Measurements from ENCODE around the gene MTHFSD.

The MTHFSD gene

DNA sequence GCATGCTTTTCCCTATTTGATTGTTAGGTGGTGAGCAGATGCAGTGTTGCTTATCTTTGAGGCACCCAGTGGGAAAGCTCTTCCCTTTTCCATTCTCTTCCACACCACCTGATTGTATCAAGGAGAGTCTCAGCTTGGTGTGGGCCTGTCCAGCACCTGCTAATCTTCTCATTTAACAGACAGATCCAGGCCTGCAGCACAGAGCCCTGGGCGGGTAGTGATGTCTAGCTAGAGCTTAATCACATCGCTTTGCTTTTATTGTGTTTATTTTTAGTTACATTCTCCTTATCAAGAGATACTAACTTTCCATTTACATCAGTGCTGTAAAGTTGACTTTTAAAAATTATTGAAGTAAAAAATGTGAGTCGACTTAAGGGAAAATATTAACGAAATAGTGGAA lies 47.5 kb upstream of the MTHFSD start (continued):
- TF ChIP-seq TCF4 (CRISPR knock-in tag; IDR thresholded peaks at IDR 0.05; ENCODE audit: borderline replicate concordance) = no peak
- no peak for TF ChIP-seq ZNF8 (CRISPR knock-in tag; IDR thresholded peaks at IDR 0.05)
- no peak for TF ChIP-seq OSR1 (CRISPR knock-in tag; IDR thresholded peaks at IDR 0.05)
- no peak for TF ChIP-seq TOX (CRISPR knock-in tag; IDR thresholded peaks at IDR 0.05; ENCODE audit: borderline replicate concordance)
- TF ChIP-seq RARB (CRISPR knock-in tag; IDR thresholded peaks at IDR 0.05) = no peak
- no peak for TF ChIP-seq ESRRG (CRISPR knock-in tag; IDR thresholded peaks at IDR 0.05)

DNA sequence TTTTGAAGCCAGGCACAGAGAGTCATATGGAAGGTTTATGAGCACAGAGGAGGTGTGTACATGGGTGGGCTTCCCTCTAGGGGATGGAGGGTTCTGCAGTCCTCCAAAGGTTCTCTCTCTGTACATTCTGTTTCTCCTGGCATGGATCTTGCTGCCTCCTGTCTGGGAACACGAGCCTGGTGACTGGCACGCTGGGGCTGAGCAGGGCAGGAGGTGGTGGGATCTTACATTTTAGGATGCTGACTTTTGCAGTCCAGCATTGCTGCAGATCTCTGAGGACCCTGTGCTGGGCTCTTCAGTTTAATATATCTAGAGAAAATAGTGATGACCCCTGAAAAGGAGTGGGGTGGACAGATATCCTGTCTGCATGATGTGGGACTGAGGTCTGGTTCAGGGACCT lies 46.3 kb upstream of the MTHFSD start:
- TF ChIP-seq ISL1 (CRISPR knock-in tag; IDR thresholded peaks at IDR 0.05) = no peak
- TF ChIP-seq OSR1 (CRISPR knock-in tag; IDR thresholded peaks at IDR 0.05) = no peak
- TF ChIP-seq ESRRG (CRISPR knock-in tag; IDR thresholded peaks at IDR 0.05) = no peak
- TF ChIP-seq, protein P1, sequence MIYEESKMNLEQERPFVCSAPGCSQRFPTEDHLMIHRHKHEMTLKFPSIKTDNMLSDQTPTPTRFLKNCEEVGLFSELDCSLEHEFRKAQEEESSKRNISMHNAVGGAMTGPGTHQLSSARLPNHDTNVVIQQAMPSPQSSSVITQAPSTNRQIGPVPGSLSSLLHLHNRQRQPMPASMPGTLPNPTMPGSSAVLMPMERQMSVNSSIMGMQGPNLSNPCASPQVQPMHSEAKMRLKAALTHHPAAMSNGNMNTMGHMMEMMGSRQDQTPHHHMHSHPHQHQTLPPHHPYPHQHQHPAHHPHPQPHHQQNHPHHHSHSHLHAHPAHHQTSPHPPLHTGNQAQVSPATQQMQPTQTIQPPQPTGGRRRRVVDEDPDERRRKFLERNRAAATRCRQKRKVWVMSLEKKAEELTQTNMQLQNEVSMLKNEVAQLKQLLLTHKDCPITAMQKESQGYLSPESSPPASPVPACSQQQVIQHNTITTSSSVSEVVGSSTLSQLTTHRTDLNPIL (CRISPR knock-in tag; IDR thresholded peaks at IDR 0.05; ENCODE audit: low read depth) = no peak
- no peak for TF ChIP-seq TOX (CRISPR knock-in tag; IDR thresholded peaks at IDR 0.05; ENCODE audit: borderline replicate concordance)
- TF ChIP-seq ZFP30 (CRISPR knock-in tag; IDR thresholded peaks at IDR 0.05) = no peak
- no peak for TF ChIP-seq ZFP3 (CRISPR knock-in tag; IDR thresholded peaks at IDR 0.05)
- no peak for TF ChIP-seq TCF4 (CRISPR knock-in tag; IDR thresholded peaks at IDR 0.05; ENCODE audit: borderline replicate concordance)
- TF ChIP-seq ZNF8 (CRISPR knock-in tag; IDR thresholded peaks at IDR 0.05) = no peak
- TF ChIP-seq ZNF565 (CRISPR knock-in tag; conservative IDR thresholded peaks at IDR 0.05; ENCODE audit: low read depth) = no peak
- TF ChIP-seq ARNTL (CRISPR knock-in tag; IDR thresholded peaks at IDR 0.05; ENCODE audit: borderline replicate concordance, low read depth) = no peak
- no peak for TF ChIP-seq CSDC2 (CRISPR knock-in tag; IDR thresholded peaks at IDR 0.05)
- TF ChIP-seq ZNF70 (CRISPR knock-in tag; IDR thresholded peaks at IDR 0.05) = no peak
- TF ChIP-seq, protein P2, sequence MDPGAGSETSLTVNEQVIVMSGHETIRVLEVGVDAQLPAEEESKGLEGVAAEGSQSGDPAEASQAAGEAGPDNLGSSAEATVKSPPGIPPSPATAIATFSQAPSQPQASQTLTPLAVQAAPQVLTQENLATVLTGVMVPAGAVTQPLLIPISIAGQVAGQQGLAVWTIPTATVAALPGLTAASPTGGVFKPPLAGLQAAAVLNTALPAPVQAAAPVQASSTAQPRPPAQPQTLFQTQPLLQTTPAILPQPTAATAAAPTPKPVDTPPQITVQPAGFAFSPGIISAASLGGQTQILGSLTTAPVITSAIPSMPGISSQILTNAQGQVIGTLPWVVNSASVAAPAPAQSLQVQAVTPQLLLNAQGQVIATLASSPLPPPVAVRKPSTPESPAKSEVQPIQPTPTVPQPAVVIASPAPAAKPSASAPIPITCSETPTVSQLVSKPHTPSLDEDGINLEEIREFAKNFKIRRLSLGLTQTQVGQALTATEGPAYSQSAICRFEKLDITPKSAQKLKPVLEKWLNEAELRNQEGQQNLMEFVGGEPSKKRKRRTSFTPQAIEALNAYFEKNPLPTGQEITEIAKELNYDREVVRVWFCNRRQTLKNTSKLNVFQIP (CRISPR knock-in tag; IDR thresholded peaks at IDR 0.05; ENCODE audit: borderline replicate concordance, low read depth) = no peak
- TF ChIP-seq, protein P3, sequence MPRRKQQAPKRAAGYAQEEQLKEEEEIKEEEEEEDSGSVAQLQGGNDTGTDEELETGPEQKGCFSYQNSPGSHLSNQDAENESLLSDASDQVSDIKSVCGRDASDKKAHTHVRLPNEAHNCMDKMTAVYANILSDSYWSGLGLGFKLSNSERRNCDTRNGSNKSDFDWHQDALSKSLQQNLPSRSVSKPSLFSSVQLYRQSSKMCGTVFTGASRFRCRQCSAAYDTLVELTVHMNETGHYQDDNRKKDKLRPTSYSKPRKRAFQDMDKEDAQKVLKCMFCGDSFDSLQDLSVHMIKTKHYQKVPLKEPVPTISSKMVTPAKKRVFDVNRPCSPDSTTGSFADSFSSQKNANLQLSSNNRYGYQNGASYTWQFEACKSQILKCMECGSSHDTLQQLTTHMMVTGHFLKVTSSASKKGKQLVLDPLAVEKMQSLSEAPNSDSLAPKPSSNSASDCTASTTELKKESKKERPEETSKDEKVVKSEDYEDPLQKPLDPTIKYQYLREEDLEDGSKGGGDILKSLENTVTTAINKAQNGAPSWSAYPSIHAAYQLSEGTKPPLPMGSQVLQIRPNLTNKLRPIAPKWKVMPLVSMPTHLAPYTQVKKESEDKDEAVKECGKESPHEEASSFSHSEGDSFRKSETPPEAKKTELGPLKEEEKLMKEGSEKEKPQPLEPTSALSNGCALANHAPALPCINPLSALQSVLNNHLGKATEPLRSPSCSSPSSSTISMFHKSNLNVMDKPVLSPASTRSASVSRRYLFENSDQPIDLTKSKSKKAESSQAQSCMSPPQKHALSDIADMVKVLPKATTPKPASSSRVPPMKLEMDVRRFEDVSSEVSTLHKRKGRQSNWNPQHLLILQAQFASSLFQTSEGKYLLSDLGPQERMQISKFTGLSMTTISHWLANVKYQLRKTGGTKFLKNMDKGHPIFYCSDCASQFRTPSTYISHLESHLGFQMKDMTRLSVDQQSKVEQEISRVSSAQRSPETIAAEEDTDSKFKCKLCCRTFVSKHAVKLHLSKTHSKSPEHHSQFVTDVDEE (CRISPR knock-in tag; IDR thresholded peaks at IDR 0.05) = no peak
- no peak for TF ChIP-seq ZC3H10 (CRISPR knock-in tag; IDR thresholded peaks at IDR 0.05)
- no peak for TF ChIP-seq GLIS3 (CRISPR knock-in tag; IDR thresholded peaks at IDR 0.05)
- TF ChIP-seq, protein P4, sequence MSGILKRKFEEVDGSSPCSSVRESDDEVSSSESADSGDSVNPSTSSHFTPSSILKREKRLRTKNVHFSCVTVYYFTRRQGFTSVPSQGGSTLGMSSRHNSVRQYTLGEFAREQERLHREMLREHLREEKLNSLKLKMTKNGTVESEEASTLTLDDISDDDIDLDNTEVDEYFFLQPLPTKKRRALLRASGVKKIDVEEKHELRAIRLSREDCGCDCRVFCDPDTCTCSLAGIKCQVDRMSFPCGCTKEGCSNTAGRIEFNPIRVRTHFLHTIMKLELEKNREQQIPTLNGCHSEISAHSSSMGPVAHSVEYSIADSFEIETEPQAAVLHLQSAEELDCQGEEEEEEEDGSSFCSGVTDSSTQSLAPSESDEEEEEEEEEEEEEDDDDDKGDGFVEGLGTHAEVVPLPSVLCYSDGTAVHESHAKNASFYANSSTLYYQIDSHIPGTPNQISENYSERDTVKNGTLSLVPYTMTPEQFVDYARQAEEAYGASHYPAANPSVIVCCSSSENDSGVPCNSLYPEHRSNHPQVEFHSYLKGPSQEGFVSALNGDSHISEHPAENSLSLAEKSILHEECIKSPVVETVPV (CRISPR knock-in tag; IDR thresholded peaks at IDR 0.05) = no peak
- TF ChIP-seq BACH2 (CRISPR knock-in tag; IDR thresholded peaks at IDR 0.05; ENCODE audit: borderline replicate concordance) = no peak
- no peak for TF ChIP-seq PPARA (CRISPR knock-in tag; IDR thresholded peaks at IDR 0.05; ENCODE audit: borderline replicate concordance)
- ATAC-seq = no peak

DNA sequence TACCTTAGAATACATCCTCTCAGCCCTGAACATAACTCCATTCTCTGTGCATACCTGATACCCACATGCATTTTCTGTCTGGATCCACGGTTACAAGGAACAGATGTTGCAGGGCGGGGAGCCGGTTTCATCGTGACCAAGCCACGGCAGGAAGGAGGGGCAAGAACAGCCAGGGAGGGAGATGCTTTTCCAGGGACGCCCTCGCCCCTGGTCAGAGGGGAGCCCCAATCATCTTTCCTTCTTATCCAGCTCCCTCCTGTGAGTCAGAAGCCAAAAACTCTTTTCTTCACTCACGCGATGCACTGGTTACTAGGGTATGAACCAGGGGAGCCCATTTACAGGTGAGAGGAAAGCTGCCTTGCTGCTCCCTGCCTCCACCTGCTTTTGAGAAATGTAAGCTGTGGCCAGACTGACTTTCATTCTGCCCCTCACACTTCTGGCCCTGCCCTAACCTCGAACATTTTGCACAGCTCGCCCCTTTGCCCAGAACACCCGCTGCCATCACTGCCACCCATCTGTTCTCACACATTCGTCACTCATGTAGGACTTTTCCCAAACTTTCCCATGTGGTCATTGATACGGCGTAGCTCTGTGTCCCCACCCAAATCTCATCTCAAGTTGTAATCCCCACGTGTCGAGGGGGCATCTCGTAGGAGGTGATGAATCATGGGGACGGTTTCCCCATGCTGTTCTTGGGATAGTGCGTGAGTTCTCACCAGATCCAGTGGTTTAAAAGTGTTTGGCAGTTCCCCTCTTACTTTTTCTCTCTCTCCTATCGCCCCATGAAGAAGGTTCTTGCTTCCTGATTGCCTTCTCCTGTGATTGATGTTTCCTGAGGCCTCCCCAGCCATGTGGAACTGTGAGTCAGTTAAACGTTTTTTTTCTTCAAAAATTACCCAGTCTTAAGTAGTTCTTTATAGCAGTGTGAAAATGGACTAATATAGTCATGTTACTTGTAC lies 43.9 kb upstream of the MTHFSD start:
- peak; percentile 60 for ATAC-seq
- TF ChIP-seq, protein P3 (CRISPR knock-in tag; IDR thresholded peaks at IDR 0.05) = no peak
- TF ChIP-seq TOX (CRISPR knock-in tag; IDR thresholded peaks at IDR 0.05; ENCODE audit: borderline replicate concordance) (no peak), ESRRG (CRISPR knock-in tag; IDR thresholded peaks at IDR 0.05) (no peak), ZNF8 (CRISPR knock-in tag; IDR thresholded peaks at IDR 0.05) (no peak), ZFP30 (CRISPR knock-in tag; IDR thresholded peaks at IDR 0.05) (no peak), OSR1 (CRISPR knock-in tag; IDR thresholded peaks at IDR 0.05) (no peak), ZC3H10 (CRISPR knock-in tag; IDR thresholded peaks at IDR 0.05) (no peak), GLIS3 (CRISPR knock-in tag; IDR thresholded peaks at IDR 0.05) (no peak), RARB (CRISPR knock-in tag; IDR thresholded peaks at IDR 0.05) (no peak), TCF4 (CRISPR knock-in tag; IDR thresholded peaks at IDR 0.05; ENCODE audit: borderline replicate concordance) (no peak)
- TF ChIP-seq, protein P2 (CRISPR knock-in tag; IDR thresholded peaks at IDR 0.05; ENCODE audit: borderline replicate concordance, low read depth) = no peak
- TF ChIP-seq, protein P4 (CRISPR knock-in tag; IDR thresholded peaks at IDR 0.05) = no peak
